Measurements from ENCODE around the gene HSD17B10.

- no peak for TF ChIP-seq CTCF (IDR thresholded peaks at IDR 0.05)
- TF ChIP-seq EP300 (IDR thresholded peaks at IDR 0.05; ENCODE audit: low read depth) = no peak
These were observed 38.4 kb downstream of the HSD17B10 start for GRCh38 chrX:53395605-53396298.
